H1 (cell line): ENCODE measurements around the gene RHOB. TPM values are rescaled to one million over a fixed set of nuclear protein-coding genes. Genes with fewer than 3 reads are reported as not detected.

Experiments
- CTCF ChIA-PET: fragments of 300-600 bp; sonication (Branson Sonifier 250); formaldehyde crosslinking; loops from one replicate; lab custom pipeline; 2021; ENCODE audit not compliant: partially characterized antibody; lab: Charles Lee
- POLR2A ChIA-PET: fragments of 300-600 bp; sonication (Branson Sonifier 250); formaldehyde crosslinking; loops from one replicate; lab custom pipeline; 2021; ENCODE audit warnings: inconsistent platforms; ENCODE audit not compliant: partially characterized antibody; lab: Charles Lee
- DNase-seq, 2 experiments: peaks; one replicate each; pipeline versions ENCODE4 v3.0.0 to v3.0.0-alpha.2; 2010 to 2022; ENCODE audit warnings: low spot score in 2 of 2, low read depth in 1 of 2, mixed read lengths in 1 of 2
- FAIRE-seq: peaks from 2 replicates; lab custom pipeline; 2011; peaks lifted over from hg19 to GRCh38; lab: Jason Lieb, UNC
- H2AFZ ChIP-seq: 2 replicates; pipeline ENCODE4 v1.8.1; 2012; ENCODE audit warnings: low read length, inconsistent platforms
- H2AK5ac ChIP-seq: 2 replicates; pipeline ENCODE4 v1.6.1; 2013; ENCODE audit warnings: low read depth, low read length
- H2BK120ac ChIP-seq: replicated peaks from 2 replicates; pipeline ENCODE3; 2013; ENCODE audit warnings: low read depth, low read length, inconsistent platforms
- H2BK12ac ChIP-seq: 2 replicates; pipeline ENCODE4 v1.6.1; 2013; ENCODE audit warnings: low read depth, low read length
- H2BK15ac ChIP-seq: 2 replicates; pipeline ENCODE4 v1.6.1; 2013; ENCODE audit warnings: low read length
- H2BK20ac ChIP-seq: 2 replicates; pipeline ENCODE4 v1.6.1; 2013; ENCODE audit warnings: low read length
- H2BK5ac ChIP-seq: 2 replicates; pipeline ENCODE4 v1.6.1; 2013; ENCODE audit warnings: low read depth, low read length
- H3K14ac ChIP-seq: 2 replicates; pipeline ENCODE4 v1.6.1; 2013; ENCODE audit warnings: inconsistent platforms; ENCODE audit not compliant: insufficient read length
- H3K18ac ChIP-seq: 2 replicates; pipeline ENCODE4 v1.6.1; 2013; ENCODE audit warnings: low read length; ENCODE audit errors: extremely low read depth
- H3K23ac ChIP-seq: 2 replicates; pipeline ENCODE4 v1.6.1; 2013; ENCODE audit warnings: inconsistent platforms; ENCODE audit not compliant: insufficient read length
- H3K23me2 ChIP-seq: 2 replicates; pipeline ENCODE4 v1.6.1; 2013; ENCODE audit warnings: low read depth, low read length
- H3K27ac ChIP-seq: 2 replicates; pipeline ENCODE4 v1.6.1; 2011; ENCODE audit warnings: low read depth, low read length, inconsistent platforms
- H3K27me3 ChIP-seq, 4 experiments: replicated peaks in 1 of 4; 1 replicate in 1 of 4; 2 replicates in 3 of 4; pipeline versions ENCODE4 v1.6.1 to v1.8.1; 2011 to 2013; ENCODE audit warnings: low read length in 3 of 4, mild to moderate bottlenecking in 3 of 4, inconsistent platforms in 2 of 4, mixed read lengths in 2 of 4, moderate library complexity in 1 of 4; ENCODE audit not compliant: control insufficient read depth in 3 of 4, insufficient read depth in 3 of 4; ENCODE audit errors: extremely low read depth in 1 of 4
- H3K36me3 ChIP-seq, 4 experiments: 2 replicates each; pipeline versions ENCODE4 v1.6.1 to v1.8.1; 2011 to 2013; ENCODE audit warnings: mild to moderate bottlenecking in 4 of 4, low read length in 3 of 4, moderate library complexity in 2 of 4, control low read depth in 1 of 4, inconsistent platforms in 1 of 4; ENCODE audit not compliant: insufficient read depth in 4 of 4, control insufficient read depth in 2 of 4
- H3K4ac ChIP-seq: replicated peaks from 2 replicates; pipeline ENCODE3; 2013; ENCODE audit warnings: low read length, low read depth, mixed read lengths, inconsistent platforms; ENCODE audit not compliant: insufficient read length
- H3K4me1 ChIP-seq, 4 experiments: replicated peaks in 1 of 4; 1 replicate in 1 of 4; 2 replicates in 3 of 4; pipeline versions ENCODE4 v1.6.1 to v1.8.1; 2011 to 2013; ENCODE audit warnings: low read length in 3 of 4, inconsistent platforms in 2 of 4, mixed read lengths in 1 of 4; ENCODE audit not compliant: insufficient read depth in 4 of 4, control insufficient read depth in 3 of 4
- H3K4me2 ChIP-seq, 2 experiments: 2 replicates each; pipeline versions ENCODE4 v1.6.1 to v1.8.1; 2011 to 2013; ENCODE audit warnings: low read depth in 2 of 2, low read length in 2 of 2, control low read depth in 1 of 2, inconsistent platforms in 1 of 2, mild to moderate bottlenecking in 1 of 2; ENCODE audit not compliant: insufficient read depth in 1 of 2
- H3K4me3 ChIP-seq, 4 experiments: fragments of 200-600, 300-600 bp in 1 of 4; sonication (generic), shearing (Covaris generic), sonication (Bioruptor Twin) in 1 of 4; 2 replicates each; pipeline versions ENCODE4 v1.5.1 to v1.8.1; 2011 to 2016; ENCODE audit warnings: low read length in 4 of 4, low read depth in 3 of 4, control low read depth in 2 of 4, inconsistent platforms in 2 of 4, mild to moderate bottlenecking in 2 of 4, mixed read lengths in 1 of 4, moderate library complexity in 1 of 4; ENCODE audit not compliant: insufficient read depth in 2 of 4; ENCODE audit errors: extremely low read depth in 1 of 4
- H3K56ac ChIP-seq: replicated peaks from 2 replicates; pipeline ENCODE3; 2013; ENCODE audit warnings: low read depth, mild to moderate bottlenecking, mixed read lengths, low read length, inconsistent platforms; ENCODE audit not compliant: insufficient read length
- H3K79me1 ChIP-seq: 2 replicates; pipeline ENCODE4 v1.6.1; 2013; ENCODE audit warnings: low read depth, low read length, control low read depth
- H3K79me2 ChIP-seq, 2 experiments: 2 replicates each; pipeline versions ENCODE4 v1.6.1 to v1.8.1; 2012 to 2013; ENCODE audit warnings: low read length in 2 of 2, mild to moderate bottlenecking in 2 of 2, inconsistent platforms in 1 of 2; ENCODE audit not compliant: insufficient read depth in 2 of 2, control insufficient read depth in 1 of 2
- H3K9ac ChIP-seq, 4 experiments: replicated peaks in 1 of 4; 1 replicate in 1 of 4; 2 replicates in 3 of 4; pipeline versions ENCODE4 v1.6.1 to v1.8.1; 2011 to 2013; ENCODE audit warnings: low read depth in 3 of 4, low read length in 3 of 4, control low read depth in 2 of 4, mild to moderate bottlenecking in 2 of 4, moderate library complexity in 2 of 4, inconsistent platforms in 1 of 4; ENCODE audit errors: extremely low read depth in 1 of 4
- H3K9me3 ChIP-seq, 2 experiments: 2 replicates each; pipeline versions ENCODE4 v1.6.1 to v1.8.1; 2012 to 2013; ENCODE audit warnings: mild to moderate bottlenecking in 2 of 2, moderate library complexity in 2 of 2, control low read depth in 1 of 2, inconsistent platforms in 1 of 2, low read depth in 1 of 2, low read length in 1 of 2, mixed read lengths in 1 of 2; ENCODE audit not compliant: insufficient read depth in 2 of 2
- H4K20me1 ChIP-seq, 2 experiments: replicated peaks in 1 of 2; 2 replicates each; pipeline versions ENCODE3 to v1.8.1; 2011 to 2013; ENCODE audit warnings: inconsistent platforms in 2 of 2, low read length in 2 of 2, mild to moderate bottlenecking in 1 of 2; ENCODE audit not compliant: insufficient read depth in 2 of 2, control insufficient read depth in 1 of 2
- H4K5ac ChIP-seq: 2 replicates; pipeline ENCODE4 v1.6.1; 2013; ENCODE audit warnings: low read length, low read depth, mixed read lengths, inconsistent platforms; ENCODE audit not compliant: insufficient read length
- H4K8ac ChIP-seq: 2 replicates; pipeline ENCODE4 v1.8.0; 2013; ENCODE audit warnings: mild to moderate bottlenecking, moderate library complexity, low read length, inconsistent platforms; ENCODE audit not compliant: insufficient read depth; ENCODE audit errors: extremely low read depth
- H4K91ac ChIP-seq: replicated peaks from 2 replicates; pipeline ENCODE3; 2013; ENCODE audit warnings: low read length, mixed read lengths, inconsistent platforms; ENCODE audit not compliant: insufficient read length
- BCL11A ChIP-seq, 2 experiments: IDR thresholded peaks; one replicate each; pipeline ENCODE4 v1.6.1; 2011; ENCODE audit warnings: low read depth in 2 of 2, low read length in 2 of 2, mild to moderate bottlenecking in 2 of 2
- CBX8 ChIP-seq: fragments of 300-800, 300-1000 bp; sonication (generic); IDR thresholded peaks from 2 replicates; pipeline ENCODE4 v1.7.1; 2016; ENCODE audit warnings: low read depth, low read length, borderline replicate concordance
- CHD2 ChIP-seq: IDR thresholded peaks from 2 replicates; pipeline ENCODE4 v1.6.1; 2012; ENCODE audit warnings: low read length, improper control_type of control experiment
- EP300 ChIP-seq, 2 experiments: IDR thresholded peaks; 1 replicate in 1 of 2; 2 replicates in 1 of 2; pipeline ENCODE4 v1.6.1; 2011 to 2012; ENCODE audit warnings: low read depth in 2 of 2, low read length in 2 of 2, mild to moderate bottlenecking in 2 of 2, borderline replicate concordance in 1 of 2, inconsistent platforms in 1 of 2, moderate library complexity in 1 of 2
- GABPA ChIP-seq: IDR thresholded peaks from 2 replicates; pipeline ENCODE4 v1.6.1; 2011; ENCODE audit warnings: mild to moderate bottlenecking, low read length, moderate library complexity, borderline replicate concordance; ENCODE audit not compliant: insufficient read depth
- KDM4A ChIP-seq: IDR thresholded peaks from one replicate; pipeline ENCODE4 v1.7.1; 2012; ENCODE audit warnings: low read depth, mild to moderate bottlenecking, moderate library complexity, low read length, inconsistent platforms; ENCODE audit not compliant: severe bottlenecking
- KDM5A ChIP-seq: fragments of 200-600 bp; IDR thresholded peaks from 2 replicates; pipeline ENCODE4 v1.7.1; 2012; ENCODE audit warnings: mild to moderate bottlenecking, low read length, inconsistent platforms, mixed read lengths
- PHF8 ChIP-seq: fragments of 200-600 bp; sonication (generic); conservative IDR thresholded peaks from 2 replicates; pipeline ENCODE4 v1.7.1; 2012; ENCODE audit warnings: low read depth, mild to moderate bottlenecking, inconsistent platforms, low read length, moderate library complexity
- POLR2A ChIP-seq, 2 experiments: IDR thresholded peaks; 1 replicate in 1 of 2; 2 replicates in 1 of 2; pipeline ENCODE4 v1.6.1; 2011; ENCODE audit warnings: low read depth in 2 of 2, low read length in 2 of 2, mild to moderate bottlenecking in 2 of 2; ENCODE audit errors: control extremely low read depth in 1 of 2
- WGBS, 2 experiments: shearing (Covaris generic) in 1 of 2; methylation state at CpG; one replicate each; pipeline versions ENCODE4 v1.1.6 to v1.1.7; 2013 to 2015; ENCODE audit warnings: low lambda C conversion rate in 2 of 2, mixed read lengths in 2 of 2, inconsistent platforms in 1 of 2, low coverage in 1 of 2, missing lambda C conversion rate in 1 of 2; ENCODE audit not compliant: insufficient replicate concordance in 2 of 2, insufficient coverage in 1 of 2, insufficient read length in 1 of 2; ENCODE audit errors: extremely low coverage in 1 of 2, missing lambda C conversion rate in 1 of 2; 5-methylcytosine and 5-hydroxymethylcytosine counted together
- polyA plus RNA-seq, 7 experiments: library from polyadenylated mRNA; depleted of rRNA in 3 of 7; stranded (reverse) in 5 of 7; unstranded in 2 of 7; fragments of >200 nt in 5 of 7; fragments of 200-250 nt in 2 of 7; gene quantifications; 1 replicate in 5 of 7; 2 replicates in 1 of 7; 4 replicates in 1 of 7; pipeline versions ENCODE4 v1.2.1 to v1.2.3, GENCODE V29; 2011 to 2013; ENCODE audit warnings: missing spikeins in 2 of 7, mixed read lengths in 2 of 7
- total RNA-seq: library from RNA; stranded (reverse); fragmentation: NEBNext Ultra II Directional; extraction: Animal tissue kit (Norgen Biotek cat#: 25700); gene quantifications from 2 replicates; pipeline ENCODE4 v1.2.1, GENCODE V29; 2021
- TF ChIP-seq, protein P1 (sequence below): IDR thresholded peaks from 2 replicates; pipeline ENCODE4 v1.6.1; 2012; ENCODE audit warnings: inconsistent platforms

RHOB gene
- total and polyA plus RNA-seq, 2 of the 8 experiments (the other 6 are each of a cell fraction or from before 2014, with no cell fraction given): 9.3 to 9.5 TPM

DNA sequence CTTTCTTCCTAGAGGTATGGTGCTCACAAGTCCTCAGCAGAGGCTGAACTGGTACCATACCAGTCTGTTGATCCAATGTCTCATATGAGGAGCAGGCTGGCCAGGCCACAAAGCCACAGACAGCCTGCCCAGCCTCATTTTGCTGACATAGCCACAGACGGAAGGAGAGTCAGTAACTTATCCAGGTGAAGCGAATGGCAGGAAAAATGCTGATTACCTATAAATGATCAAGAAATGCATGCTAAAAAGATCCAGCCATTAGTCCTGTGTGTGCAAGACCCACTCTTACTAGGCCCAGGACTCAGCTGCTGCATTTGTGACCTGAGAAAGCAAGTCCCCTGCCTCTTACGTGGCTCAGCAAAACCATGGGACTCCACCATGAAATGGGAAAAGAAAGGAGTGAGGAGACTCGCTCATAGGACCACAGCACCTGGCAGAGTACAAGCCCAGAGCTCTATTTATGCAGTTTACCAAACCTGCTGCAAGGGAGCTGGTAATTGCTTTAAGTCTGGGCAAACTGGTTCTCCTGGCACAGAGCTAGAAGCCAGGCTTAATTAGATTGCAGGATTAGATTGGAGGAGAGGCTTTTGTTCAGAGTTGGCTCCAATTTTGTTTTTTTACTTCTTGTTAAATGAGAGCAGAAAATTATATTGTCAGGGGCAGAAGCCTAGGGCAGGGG lies 19.0 kb downstream of the RHOB start:
- no peak overlapping the region for H2AK5ac ChIP-seq
- no peak overlapping the region for H3K56ac ChIP-seq
- 63% methylated on average over 4 of the region's 4 CpGs; no CpG with 5 or more reads in 1 of the 2 experiments for WGBS, 2 experiments
- no peak overlapping the region for H4K91ac ChIP-seq
- H3K27ac ChIP-seq: no peak overlapping the region
- no peak for FAIRE-seq
- no peak for DNase-seq
- no peak overlapping the region; the same call in 1 of the 2 replicates for H4K8ac ChIP-seq
- no peak overlapping the region for H3K18ac ChIP-seq
- no peak overlapping the region for H2BK15ac ChIP-seq
- no peaks in the 10 kb centered on the region for H4K20me1 ChIP-seq
- H3K4me1 ChIP-seq: no peaks in the 10 kb centered on the region
- H3K4ac ChIP-seq: no peak overlapping the region
- H3K79me2 ChIP-seq: no peaks in the 10 kb centered on the region
- H3K9me3 ChIP-seq: no peaks in the 10 kb centered on the region
- H2AFZ ChIP-seq: no peak overlapping the region
- no peak overlapping the region for H3K9ac ChIP-seq
- H3K4me2 ChIP-seq: no peak overlapping the region
- ChIA-PET CTCF (interaction anchor here (0.6 to 1.9 kb wide), 5 partner anchors 21 to 178 kb away, joined by 3 to 6 read pairs (median 4); no protein-coding TSS in a partner anchor), POLR2A (interaction anchor here (0.6 to 4.7 kb wide), 2 partner anchors 19 to 130 kb away, joined by 3 to 30 read pairs; partner anchors contain the start of gene RHOB)
- H3K23me2 ChIP-seq: no peaks in the 10 kb centered on the region
- H2BK5ac ChIP-seq: no peak overlapping the region
- no peak overlapping the region for H3K23ac ChIP-seq
- H4K5ac ChIP-seq: no peak overlapping the region
- H2BK12ac ChIP-seq: no peak overlapping the region
- H3K4me3 ChIP-seq: no peak overlapping the region
- H3K79me1 ChIP-seq: no peaks in the 10 kb centered on the region
- H3K27me3 ChIP-seq: peaks cover 0 to 2% (median 0%) of the 10 kb centered on the region in 4 experiments; a peak in 1 of 7 replicates
- no peak overlapping the region for H2BK120ac ChIP-seq
- no peak overlapping the region for H3K14ac ChIP-seq
- no peak overlapping the region for H2BK20ac ChIP-seq
- no peaks in the 10 kb centered on the region for H3K36me3 ChIP-seq
- TF ChIP-seq CHD2: no peak
- TF ChIP-seq, protein P1, sequence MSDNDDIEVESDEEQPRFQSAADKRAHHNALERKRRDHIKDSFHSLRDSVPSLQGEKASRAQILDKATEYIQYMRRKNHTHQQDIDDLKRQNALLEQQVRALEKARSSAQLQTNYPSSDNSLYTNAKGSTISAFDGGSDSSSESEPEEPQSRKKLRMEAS: no peak
- TF ChIP-seq KDM4A: no peak
- no peak for TF ChIP-seq POLR2A (IDR thresholded peaks at IDR 0.05; ENCODE audit: control extremely low read depth in 1 of 2, low read depth in 2 of 2, low read length in 2 of 2)
- no peak for TF ChIP-seq GABPA
- TF ChIP-seq CBX8: no peak
- no peak for TF ChIP-seq PHF8
- TF ChIP-seq BCL11A (IDR thresholded peaks at IDR 0.05; ENCODE audit: low read depth in 2 of 2, low read length in 2 of 2): no peak
- no peak for TF ChIP-seq EP300 (IDR thresholded peaks at IDR 0.05; ENCODE audit: borderline replicate concordance in 1 of 2, low read depth in 2 of 2, low read length in 2 of 2)
- no peak for TF ChIP-seq KDM5A
